ENCODE measurements around the gene PDP2. TPM values are rescaled to one million over a fixed set of nuclear protein-coding genes. Genes with fewer than 3 reads are reported as not detected.

Gene PDP2, protein sequence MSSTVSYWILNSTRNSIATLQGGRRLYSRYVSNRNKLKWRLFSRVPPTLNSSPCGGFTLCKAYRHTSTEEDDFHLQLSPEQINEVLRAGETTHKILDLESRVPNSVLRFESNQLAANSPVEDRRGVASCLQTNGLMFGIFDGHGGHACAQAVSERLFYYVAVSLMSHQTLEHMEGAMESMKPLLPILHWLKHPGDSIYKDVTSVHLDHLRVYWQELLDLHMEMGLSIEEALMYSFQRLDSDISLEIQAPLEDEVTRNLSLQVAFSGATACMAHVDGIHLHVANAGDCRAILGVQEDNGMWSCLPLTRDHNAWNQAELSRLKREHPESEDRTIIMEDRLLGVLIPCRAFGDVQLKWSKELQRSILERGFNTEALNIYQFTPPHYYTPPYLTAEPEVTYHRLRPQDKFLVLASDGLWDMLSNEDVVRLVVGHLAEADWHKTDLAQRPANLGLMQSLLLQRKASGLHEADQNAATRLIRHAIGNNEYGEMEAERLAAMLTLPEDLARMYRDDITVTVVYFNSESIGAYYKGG
- 5.2 and 19.8 TPM in 2 replicates for total RNA-seq

GRCh38 chr16:66880288-66881013 lies at the start of gene PDP2:
Gene PDP2, plus strand, starts transcription at chr16:66880515. Its CDS starts 3,770 bp downstream, at chr16:66884285.

DNA sequence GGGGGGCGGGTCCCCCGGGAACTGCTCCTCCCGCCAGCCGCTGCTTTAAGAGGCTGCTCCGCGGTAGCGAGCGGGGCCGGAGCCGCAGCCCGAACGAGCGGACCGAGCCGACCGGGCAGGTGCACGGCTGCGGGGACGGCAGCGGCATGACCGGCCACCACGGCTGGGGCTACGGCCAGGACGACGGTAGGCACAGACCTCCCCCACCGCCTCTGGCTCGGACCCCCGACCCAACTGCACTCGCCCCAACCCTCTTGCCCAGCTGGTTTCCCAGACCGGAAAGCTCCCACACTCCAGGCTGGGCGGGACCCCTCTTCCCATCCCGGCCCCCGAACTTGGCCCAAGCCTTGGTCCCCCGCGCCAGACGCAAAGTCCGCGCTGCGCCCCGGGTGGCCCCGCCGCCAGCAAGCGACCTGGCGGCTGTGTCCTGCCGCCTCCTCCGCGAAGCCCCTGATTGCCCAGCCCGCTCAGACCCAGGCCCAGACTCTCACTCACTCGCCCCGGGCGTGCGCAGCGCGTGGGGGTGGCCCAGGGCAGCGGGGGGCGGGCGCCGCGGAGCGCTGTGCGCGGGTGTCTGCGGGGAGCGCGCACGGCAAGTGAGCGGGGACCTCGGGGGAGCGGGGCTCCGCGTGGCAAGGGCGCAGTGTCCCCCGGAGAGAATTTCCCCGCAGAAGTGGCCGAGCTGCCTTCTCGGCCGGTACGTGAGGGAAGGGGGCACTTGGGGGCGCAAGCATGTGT lies 35.8 kb upstream of the PDP2 start, which contains the start of gene CA7:
TSS of gene CA7 (plus strand) at position 73 of the 738 bp plus-strand sequence. CDS start at position 147, 74 bp downstream.

DNA sequence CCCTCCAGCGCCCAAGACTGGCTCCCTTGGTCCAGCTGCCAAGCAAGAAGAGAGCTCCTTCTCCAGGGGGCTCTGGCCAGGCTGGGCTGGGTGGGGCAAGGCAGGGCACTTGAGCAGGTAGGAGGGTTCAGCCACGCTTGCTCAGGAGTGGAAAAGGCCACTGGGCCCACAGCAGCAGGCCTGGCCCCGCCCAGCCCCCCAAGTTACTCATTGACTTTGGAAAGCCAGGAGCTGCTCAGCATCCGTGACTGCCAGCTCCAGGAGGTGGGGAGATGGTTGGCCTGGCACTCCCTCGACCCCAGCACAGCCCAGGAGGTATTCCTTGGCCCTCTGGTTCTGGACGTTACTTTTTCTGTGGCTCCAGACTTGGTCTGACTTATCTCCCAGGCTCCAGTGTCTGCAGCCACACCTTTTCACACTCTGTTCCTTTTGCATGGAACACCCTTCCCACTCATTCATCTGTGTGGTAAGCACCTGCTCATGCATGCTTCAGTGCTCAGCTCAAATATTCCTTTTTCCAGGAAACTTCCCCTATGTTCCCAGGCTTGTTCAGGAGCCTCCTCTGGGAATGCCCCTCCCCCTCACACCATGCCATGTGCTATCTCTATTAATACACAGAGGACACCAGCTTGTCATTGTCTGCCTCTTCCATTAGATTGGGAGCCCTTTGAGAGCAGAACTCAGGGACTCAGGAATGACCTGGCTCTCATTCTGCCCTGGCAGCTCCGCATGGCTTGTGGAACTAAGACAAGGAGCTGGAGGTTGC lies 38.7 kb downstream of the PDP2 start, which contains the start of gene CDH16:
TSS of gene CDH16 (minus strand) at position 83 of the 766 bp plus-strand sequence. CDS start 820 bp downstream, outside the sequence.

DNA sequence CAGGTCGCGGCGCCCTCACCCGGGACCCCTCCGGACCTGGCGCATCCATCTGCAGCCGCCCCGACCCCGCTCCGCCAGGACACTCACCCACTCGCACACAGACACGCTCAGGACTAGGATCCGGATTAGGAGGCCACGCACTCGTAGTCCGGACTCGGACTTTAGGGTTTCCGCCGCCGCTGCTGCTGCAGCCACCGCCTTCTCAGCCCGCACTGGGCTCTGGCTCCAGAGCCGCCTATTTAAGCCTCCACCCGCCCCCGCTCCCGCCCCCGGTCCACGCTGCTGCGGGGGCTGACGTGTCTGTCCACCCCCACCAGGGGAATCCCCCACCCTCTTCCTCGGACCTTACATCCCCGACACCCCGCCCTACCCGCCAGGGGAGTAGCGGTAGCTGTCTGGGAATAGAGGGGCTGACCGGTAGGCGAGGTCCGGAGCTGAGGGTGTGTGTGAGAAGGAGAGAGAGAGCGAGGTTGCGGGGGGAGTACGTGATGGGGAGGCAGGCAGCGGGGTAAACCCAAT lies 45.1 kb downstream of the PDP2 start, which contains the start of gene RRAD:
TSS of gene RRAD (minus strand) at position 214 of the 519 bp plus-strand sequence. CDS start 356 bp downstream, outside the sequence.

DNA sequence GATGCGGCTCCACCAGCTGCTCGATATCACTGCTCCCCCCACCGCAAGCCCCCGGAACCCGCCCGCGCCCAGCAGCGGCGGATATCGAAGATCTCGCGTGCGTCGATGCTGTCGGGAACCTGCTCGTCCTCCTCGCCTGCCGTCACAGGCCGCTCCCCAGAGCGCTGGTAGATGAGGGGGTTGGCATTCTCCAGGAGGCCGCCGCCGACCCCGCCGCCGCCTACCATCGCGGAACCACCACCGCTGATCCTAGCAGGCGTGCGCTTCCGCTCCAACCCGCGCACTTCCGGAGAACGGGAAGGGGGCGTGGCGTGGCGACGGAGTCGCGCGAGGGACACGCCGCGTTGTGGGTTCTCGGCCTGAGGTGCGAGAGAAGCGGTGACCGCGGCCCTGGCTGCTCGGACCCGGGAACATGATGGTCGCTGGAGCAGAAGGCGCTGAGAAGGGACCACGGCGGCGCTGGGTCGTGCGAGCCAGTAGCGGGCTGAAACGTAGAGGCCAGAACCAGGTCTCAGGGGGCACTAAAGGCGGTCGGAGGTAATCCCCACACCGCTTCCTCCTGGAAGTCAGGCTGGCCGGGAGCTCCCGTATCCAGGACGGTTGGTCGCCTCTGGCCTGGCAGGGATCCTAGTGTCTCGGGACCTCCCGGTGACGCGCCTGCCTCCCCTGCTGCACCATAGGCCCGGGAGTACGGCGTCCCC lies 54.0 kb downstream of the PDP2 start, which contains the start of gene CIAO2B:
TSS of gene CIAO2B (minus strand) at position 265 of the 701 bp plus-strand sequence. CDS start at position 227, 38 bp downstream.

DNA sequence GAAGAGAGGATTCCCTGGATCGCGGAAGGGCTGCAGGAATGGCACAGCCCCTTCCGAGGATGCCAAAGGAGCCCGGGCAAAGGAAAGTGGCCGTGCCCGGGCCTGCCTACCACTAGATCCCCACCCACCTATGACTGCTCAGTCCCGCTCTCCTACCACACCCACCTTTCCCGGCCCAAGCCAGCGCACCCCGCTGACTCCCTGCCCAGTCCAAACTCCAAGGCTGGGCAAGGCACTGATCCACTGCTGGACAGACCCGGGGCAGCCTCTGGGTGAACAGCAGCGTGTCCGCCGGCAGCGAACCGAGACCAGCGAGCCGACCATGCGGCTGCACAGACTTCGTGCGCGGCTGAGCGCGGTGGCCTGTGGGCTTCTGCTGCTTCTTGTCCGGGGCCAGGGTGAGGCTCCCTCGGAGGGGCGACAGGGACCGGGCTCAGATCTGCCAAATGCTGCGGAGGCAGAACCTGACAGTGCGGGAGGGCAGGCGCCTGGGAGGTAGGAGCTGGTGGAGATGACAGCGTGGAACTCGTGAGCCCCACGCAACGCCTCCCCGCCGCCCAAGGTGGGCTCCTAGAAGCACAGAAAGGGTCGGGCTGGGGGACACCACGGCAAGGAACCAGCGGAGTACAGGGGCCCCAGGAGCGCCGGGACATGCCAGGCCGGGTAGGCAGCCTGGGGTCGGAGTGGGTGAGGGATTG lies 55.1 kb downstream of the PDP2 start, which contains the start of gene CES2:
TSS of gene CES2 (plus strand) at position 203 of the 698 bp plus-strand sequence. CDS start at position 323, 120 bp downstream.

Other genes with a start within 250 kb of the PDP2 start
- 9.3 and 10.4 TPM in 2 replicates for gene CMTM4, start 183.8 kb upstream of the PDP2 start, total RNA-seq
- gene DYNC1LI2, start 128.9 kb upstream of the PDP2 start, total RNA-seq: 121 and 163 TPM in 2 replicates
- gene TERB1, start 78.9 kb upstream of the PDP2 start, total RNA-seq: not detected in 2 replicates
- gene NAE1, start 49.5 kb upstream of the PDP2 start, total RNA-seq: 93.2 and 94.8 TPM in 2 replicates
- not detected in 2 replicates for gene CA7, start 36.1 kb upstream of the PDP2 start, total RNA-seq
- gene CDH16, start 38.4 kb downstream of the PDP2 start, total RNA-seq: not detected in 2 replicates
- 0.65 and 1.5 TPM in 2 replicates for gene RRAD, start 45.0 kb downstream of the PDP2 start, total RNA-seq
- 169 and 285 TPM in 2 replicates for gene CIAO2B, start 53.9 kb downstream of the PDP2 start, total RNA-seq
- 12.0 and 17.5 TPM in 2 replicates for gene CES2, start 55.0 kb downstream of the PDP2 start, total RNA-seq
- not detected in 2 replicates for gene CES3, start 80.8 kb downstream of the PDP2 start, total RNA-seq
- gene CES4A, start 108.1 kb downstream of the PDP2 start, total RNA-seq: 0.65 and 0.91 TPM in 2 replicates
- 143 and 146 TPM in 2 replicates for gene CBFB, start 148.6 kb downstream of the PDP2 start, total RNA-seq
- gene PHAF1, start 229.4 kb downstream of the PDP2 start, total RNA-seq: 7.8 and 10.8 TPM in 2 replicates

Measured in epithelial cell of umbilical artery (primary cell).